Endothelial cell of hepatic sinusoid (primary cell): ENCODE data around the gene PKDREJ.

ENCODE experiments used
- in situ Hi-C: cut with HindIII; loops from 2 replicates; pipeline ENCODE4 v1.10.0; 2017; ENCODE audit warnings: low sequenced_read_pairs

The PKDREJ gene

DNA sequence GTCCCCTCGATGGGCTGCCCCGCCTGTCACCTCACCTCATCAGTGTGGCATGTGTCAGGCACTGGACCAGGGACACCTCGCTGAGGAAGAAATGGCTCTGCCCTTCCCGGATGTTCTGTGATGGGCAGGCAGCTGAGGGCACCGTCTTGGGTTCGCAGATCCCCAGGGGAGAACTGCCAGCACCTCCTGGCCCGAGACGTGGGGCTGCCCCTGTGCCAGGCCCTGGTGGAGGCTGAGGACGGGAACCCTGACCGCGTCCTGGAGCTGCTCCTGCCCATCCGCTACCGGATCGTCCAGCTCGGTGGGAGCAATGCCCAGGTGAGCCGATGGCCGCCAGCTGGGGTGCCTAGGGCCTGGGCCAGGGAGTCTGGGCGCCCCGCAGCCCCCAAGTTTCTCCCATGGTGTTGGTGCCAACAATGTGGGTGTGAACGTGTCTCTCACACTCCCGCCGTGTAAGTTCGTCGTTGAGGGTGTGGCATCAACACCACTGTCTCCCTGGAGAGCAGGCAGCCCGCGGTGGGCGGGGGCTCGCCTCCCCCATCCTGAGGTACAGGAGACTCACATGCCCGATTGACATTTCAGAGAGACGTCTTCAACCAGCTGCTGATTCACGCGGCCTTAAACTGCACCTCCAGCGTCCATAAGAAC is 26.2 kb upstream of the PKDREJ start:
- in situ Hi-C loops = no loop called here

DNA sequence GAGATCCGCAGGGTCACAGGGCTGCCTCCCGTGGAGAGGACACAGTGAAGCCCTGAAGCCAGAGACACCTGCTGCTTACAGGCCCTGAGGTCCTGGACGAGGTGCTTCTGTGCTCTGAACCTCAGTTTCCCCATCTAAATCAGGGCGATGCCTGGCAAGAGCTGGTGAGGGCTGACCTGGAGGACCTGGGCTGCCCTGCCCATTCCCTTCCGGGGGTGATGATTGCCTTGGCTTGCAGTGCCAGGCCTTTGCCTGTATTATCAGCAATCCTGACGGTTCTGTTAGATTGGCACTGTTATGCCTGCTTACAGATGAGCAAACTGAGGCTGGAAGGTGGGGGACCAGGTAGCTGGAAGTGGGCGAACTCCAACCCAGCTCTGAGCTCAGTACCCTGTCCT is 25.7 kb upstream of the PKDREJ start:
- in situ Hi-C loops = no loop called here

DNA sequence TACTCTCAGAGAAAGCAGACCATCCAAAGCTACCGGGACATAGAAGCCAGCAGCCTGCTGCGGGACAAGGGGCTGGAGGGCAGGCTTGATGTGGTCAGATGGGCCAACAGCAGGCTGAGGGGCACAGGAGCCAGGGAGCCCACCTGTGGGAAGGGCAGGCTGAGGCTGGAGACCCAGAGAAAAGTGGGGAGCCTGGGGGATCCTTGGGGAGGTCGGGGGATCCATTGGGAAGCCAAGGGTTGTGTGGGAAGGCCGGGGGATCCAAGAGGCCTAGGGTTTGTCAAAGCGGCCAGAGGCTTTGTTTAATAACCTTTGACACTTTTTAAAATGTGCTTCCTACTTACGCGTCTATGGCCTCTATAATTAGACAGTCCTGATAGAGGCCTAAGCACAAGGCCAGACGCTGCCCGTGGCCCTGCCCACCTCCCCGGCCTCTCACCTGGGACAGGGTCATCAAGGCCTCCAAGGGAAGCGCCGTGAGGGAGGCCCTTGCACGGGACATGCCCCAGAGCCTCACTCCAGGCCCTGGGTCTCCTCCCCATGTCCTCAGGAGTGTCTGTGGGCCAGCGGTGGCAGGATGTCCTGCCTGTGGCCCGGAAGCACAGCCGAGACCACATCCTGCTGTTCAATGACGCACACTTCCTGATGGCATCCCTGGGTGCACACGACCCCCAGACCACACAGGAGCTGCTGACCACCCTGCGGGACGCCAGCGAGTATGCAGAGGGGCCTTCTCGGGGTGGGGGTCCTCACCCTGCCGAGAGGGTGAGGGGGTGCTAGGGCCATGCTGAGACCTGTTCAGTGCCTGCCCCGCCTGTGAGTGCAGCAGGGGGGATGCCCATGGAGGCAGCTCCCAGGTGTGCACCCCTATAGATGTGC is 25.0 kb upstream of the PKDREJ start:
- in situ Hi-C loops = no loop called here

DNA sequence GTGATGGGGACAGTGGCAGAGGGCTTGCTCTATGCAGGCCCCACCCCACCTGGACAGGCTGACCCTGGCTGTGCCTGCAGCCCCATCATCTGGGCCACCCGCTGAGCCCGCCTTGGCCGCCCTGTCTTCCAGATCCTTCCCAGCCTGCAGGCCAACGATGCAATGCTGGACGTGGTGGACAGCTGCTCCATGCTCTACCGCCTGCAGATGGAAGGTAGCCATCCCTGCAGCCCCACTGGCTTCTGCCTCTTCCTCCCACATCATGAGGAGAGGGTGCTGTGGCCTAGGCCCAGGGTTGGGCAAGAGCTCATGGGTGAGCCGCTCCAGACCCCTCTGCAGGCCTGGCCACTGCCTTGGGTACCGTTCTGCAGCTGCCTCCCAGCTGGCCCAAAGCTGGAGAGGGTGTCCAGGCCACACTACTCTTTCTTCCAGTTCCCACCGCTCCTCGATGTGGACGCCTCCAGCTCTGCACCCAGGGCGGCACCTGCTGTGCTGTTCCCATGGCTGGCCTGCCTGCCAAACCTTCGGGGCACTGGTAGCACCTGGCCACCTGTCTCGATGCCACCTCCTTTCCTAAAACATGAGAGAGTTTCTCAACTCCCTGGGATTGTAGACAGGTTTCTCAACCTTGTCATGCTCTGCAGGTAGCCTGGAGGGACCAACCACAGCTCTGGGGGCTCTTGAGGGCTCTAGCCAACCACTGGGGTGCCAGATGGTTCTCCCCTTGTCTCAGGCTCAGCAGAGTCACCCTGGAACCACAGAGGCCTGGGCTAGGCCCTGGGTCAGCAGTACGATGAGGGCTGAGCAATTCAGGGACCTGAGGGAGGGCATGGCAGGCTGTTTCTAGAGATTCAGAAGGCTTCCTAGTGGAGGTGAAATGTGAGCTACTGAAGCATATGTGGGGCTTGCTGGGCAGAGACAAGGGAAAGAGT is 24.1 kb upstream of the PKDREJ start:
- in situ Hi-C loops = no loop called here

DNA sequence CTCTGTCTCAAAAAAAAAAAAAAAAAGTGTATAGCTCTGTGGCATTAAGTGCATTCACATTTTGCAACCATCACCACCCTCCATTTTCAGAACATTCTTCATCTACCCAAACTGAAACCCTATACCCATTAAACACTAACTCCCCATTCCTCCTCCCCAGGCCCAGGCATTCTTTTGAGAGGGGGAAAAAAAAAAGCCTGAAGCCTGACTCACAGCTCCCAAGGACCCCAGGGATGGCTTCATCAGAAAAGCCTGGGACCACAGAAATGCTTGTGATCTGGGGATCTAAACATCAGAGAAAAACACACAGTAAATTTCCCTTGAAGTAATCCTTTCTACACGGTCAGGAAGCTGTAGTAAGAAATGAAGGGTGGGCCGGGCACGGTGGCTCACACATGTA is 22.9 kb upstream of the PKDREJ start:
- in situ Hi-C loops = no loop called here

DNA sequence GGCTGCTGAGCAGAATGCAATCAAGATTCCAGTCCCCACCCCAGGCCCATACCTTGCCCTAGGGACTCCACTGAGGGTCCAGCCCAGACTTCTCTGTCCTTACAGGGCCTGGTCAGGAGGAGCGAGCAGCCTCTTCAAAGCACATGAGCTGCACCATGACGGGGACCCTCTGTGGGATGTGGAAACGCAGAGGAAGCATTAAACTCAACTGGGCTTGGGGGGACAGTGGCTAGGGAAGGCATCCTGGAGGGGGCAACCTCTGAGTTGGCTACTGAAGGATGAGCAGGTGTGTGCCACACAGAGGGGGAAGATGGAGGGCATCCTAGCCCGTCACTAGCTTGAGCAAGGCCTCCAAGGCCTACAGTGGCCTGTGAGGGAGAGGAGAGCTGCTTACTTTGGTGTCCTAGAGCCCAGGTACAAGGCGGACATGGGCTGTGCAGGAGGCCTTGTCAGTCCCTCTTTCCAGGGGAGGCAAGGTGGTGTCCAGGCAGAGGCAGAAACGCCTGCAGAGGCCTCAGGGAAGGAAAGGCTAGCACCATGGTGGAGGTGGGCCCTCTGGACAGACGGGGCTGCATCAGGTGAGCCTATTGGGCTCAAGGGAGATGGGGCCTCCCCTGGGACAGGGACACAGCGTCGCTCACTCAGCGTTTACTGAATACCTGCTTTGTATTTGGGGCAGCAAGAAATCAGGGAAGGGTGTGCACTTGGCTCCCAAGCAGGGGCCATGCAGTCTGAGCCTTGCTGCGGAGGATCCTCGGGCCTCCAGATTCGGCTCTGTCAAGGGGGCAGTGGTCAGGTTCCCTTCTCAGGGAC is 18.9 kb upstream of the PKDREJ start:
- in situ Hi-C loops = no loop called here

DNA sequence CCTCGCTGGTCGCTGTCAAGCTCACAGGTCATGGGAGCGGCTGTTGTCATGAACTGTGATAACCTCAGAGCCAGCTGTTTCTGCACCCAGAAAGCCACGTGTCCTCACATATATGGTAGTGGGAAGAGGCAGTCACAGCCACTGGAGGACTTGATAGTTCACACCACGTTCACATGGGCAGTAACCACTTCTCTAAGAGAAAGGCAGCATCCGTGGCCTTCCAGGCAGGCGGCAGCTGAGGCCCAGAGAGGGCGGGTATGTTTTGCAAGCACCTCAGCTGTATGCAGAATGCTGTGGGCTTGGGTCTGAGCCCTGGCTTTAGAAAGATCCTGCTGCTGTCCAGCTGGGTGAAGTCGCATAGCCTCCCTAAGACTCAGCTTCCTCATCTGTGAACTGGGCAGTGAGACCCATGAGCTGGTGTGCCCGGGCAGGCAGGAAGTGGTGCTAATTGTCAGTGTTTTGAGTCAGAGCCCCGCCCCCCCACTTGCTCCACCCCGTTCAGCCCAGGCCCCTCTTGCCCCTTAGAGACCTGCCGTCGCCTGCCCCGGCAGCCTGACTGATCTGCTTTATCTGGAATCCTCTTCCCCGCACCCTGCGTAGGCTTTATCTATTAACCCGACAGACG is 18.0 kb upstream of the PKDREJ start:
- in situ Hi-C loops = no loop called here

DNA sequence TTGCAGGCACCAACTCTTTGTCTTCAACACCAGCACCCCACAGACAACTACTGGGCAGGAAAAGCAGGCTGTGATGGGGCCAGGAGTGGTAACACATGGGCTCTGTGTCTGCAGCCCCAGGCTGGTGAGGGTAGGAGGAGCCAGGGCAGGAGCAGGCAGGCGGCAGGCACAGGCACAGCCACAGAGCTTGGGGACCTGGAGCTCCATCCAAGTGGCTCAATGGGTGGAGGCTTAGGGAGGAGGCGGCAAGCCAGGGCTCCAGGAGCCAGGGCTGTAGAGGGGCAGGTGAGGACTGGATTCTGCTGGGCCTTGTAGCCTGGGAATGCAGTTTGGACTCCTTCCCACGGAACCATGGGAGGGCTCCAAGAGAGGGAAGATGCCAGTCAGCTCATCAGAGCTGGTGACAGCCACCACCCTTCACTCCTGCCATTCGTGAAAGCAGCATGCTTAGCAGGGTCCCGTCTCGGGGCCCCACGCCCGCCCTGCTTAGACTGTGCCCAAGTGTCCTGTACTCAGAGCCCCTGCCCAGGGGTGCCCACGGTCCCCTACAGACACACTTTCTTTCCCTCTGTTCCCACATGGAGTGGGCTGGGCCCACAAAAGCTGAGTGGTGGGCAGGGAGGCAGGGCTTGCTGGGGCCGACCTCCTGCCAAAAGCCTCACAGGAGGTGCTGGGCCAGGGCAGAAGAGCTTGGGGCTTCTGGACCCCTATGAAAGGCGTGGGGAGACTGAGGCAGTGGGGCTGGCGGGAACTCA is 17.1 kb upstream of the PKDREJ start:
- in situ Hi-C loops = no loop called here

DNA sequence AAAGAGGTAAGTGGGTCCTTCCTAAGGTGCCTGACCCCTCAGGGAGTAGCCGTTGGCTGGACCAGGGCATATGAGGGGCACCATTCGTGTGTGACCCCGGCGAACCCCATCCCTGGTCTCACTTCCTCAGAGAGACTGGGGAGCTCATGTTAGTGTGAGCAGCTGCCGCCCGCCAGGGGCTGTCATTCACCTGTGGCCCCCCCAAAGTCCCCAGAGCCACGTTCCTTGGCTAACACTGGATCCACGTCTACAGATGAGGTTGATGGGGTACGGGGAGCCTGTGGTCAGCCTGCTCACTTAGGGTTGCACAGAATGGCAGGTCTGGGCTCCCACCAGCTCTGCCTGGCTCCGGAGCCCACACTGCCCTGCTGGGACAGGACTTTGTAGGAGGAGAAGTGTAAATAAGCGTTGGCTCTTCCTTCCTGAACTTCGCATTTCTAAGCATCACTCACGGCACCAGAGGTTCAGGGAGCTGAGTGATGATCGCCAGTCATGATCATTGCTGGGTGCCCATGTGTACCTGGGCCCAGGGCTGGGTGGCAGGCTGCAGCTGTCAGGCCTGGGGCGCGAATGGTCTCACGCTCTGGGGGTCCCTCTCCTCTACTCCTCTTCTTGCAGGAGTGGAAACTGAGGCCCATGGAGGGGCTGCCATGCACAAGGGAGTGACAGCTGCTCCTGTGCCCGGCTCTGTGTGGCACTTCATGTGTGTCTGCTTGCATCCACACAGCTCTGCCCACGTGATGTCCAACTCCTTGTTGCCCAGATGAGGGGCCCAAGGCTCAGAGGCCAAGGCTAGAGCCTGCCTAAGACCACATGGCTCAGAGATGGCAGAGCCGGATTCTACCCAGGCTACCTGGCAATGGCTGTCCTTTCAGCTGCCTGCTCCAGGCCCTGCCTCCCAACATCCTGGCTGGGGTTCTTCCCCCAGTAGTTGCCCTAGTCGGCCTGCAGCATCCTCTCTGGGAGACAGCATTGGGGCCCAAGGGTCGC is 15.8 kb upstream of the PKDREJ start:
- in situ Hi-C loops = loop anchor here (5.0 to 10.0 kb wide), 2 partner anchors 132 to 274 kb away; no protein-coding TSS in a partner anchor

DNA sequence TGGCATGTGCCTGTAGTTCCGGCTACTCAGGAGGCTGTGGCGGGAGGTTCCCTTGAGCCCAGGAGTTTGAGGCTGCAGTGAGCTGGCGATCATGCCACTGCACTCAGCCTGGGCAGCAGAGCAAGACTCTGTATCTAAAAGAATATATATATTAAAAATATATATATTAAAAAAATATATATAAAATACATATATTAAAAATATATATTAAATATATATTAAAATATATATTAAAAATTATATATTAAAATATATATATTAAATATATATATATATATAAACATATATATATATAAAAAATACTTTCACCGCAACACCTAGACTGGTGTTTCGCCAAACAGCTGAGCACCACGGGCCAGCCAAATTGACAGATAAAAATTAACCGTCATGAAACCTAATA is 13.4 kb upstream of the PKDREJ start:
- in situ Hi-C loops = loop anchor here (5.0 to 10.0 kb wide), 2 partner anchors 129 to 272 kb away; no protein-coding TSS in a partner anchor

DNA sequence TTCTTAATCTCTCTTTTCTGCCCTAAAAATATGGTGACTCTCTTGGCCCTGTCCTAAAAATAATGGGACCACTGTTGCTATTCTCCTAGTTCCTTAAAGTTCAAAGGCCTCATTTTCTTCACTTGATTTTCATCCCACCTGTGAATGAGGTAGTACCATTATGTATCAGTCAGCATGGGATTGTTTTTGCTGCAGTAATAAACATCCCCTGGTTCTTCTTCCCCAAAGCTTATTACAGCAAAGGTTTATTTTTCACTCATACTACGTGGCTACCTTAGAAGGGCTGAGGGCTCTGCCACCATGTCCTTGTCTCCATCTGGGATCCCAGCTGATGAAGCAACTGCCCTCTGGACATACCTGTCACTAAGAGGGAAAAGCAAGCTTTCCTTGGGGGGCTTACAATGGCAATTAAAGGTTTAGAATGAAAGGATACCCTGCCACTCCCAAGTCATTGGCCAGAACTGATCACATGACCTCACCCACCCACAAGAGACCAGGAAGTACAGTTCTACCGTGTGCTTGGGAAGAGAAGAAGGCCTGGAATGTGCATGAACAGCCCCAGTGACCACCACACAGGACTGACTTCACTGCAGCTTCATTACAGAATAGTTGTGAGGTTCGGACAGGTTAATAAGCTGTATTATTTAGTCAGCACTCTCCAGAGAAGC is 12.4 kb upstream of the PKDREJ start:
- in situ Hi-C loops = loop anchor here (5.0 to 10.0 kb wide), 2 partner anchors 128 to 271 kb away; no protein-coding TSS in a partner anchor

DNA sequence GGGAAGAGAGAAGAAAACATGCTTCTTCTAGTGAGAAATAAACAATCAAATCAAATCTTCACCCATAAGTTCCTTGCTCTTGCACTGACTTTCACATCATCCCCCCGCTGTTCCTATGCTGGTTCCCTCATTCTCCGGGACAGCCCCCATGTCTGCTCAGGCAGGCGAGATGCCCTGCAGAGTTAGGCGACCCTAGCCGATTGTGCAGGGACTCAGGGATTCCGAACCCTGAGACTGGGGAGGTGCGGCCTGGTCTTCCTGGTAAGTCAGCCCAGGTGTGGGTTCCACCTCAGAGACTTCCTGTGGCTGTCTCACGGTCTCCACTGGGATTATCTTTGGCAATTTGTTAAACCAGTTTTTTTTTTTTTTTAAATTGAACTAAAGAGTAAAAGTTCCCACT is 11.2 kb upstream of the PKDREJ start:
- in situ Hi-C loops = loop anchor here (10.0 kb wide), 1 partner anchor 270 kb away; no protein-coding TSS in a partner anchor

DNA sequence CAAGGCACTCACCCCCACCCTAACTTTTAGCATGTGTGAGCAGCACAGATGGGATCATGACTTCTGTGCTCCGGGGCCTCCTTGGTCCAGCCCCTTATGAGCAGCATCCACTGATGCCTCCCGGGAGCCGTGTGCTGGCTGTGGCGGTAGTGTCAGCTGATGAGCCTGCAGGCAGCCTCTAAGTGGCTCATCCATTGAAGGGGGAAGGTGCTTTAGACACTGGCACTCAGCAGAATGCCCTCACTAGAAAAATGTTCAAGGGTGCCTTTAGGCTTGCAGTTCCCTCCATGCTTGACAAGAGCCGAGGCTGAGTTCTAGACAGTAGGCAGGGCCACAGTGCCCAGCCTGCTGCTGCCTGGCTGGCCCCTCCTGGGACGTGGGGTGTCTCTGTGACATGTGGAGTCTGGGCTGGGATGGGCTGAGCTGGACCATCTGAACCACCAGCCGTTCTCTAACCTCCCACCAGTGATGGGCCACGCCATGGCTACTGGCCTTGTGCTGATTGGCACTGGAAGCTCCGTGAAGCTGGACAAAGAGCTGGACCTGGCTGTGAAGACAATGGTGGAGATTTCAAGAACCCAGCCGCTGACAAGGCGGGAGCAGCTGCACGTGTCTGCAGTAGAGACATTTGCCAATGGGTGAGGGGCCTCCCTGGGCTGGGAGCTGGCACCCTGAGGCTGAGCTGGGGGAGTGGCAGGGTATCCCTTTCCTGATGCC is 10.4 kb upstream of the PKDREJ start:
- in situ Hi-C loops = loop anchor here (10.0 kb wide), 1 partner anchor 269 kb away; no protein-coding TSS in a partner anchor

DNA sequence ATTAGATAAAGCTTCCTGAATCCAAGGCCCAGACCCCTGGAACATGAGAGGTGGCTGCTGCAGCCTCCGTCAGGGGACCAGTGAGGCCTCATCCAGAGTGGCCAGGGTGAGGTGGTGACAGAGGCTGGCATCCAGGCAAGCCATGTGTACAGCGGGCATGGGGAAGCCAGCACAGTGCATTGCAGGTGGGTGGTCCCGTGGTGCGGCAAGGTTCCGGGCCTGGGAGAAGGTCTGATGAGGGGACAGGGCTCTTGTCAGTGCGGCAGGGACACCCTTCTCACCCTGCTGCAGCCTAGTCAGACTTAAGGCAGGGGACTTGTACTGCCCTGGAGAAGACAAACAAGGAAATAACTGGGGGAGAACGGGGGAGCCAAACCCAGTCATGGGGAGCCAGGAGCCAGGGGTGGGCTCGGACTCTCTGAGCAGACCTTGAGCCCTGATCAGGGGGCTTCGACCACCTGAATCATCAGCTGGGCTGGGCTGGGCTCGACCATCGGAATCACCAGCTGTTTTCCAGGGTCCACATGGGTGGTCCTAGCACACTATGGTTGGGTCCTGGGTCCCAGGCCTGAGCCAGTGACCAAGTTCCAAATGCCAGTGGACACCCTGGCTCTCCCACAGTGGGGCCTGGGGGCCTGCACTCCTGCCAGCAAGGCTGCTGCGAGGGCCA is 9.8 kb upstream of the PKDREJ start:
- in situ Hi-C loops = loop anchor here (10.0 kb wide), 1 partner anchor 268 kb away; no protein-coding TSS in a partner anchor

DNA sequence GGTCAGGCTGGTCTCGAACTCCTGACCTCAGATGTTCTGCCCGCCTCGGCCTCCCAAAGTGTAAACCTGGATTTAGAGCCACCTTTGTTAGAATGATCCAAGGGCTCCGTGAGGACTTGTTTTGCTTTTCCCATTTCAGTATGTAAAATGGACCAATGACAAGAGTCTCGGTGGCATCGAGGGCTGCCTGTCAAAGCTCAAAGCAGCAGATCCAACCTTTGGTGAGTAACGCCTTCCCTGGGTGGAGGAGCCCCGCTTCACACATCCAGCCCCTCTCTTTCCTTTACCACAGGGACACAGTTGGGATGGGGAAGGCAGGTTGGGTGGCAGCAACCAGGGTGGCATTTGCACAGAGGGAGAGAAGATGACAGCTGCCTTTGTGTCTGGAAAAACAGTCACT is 9.1 kb upstream of the PKDREJ start:
- in situ Hi-C loops = loop anchor here (10.0 kb wide), 1 partner anchor 267 kb away; no protein-coding TSS in a partner anchor

DNA sequence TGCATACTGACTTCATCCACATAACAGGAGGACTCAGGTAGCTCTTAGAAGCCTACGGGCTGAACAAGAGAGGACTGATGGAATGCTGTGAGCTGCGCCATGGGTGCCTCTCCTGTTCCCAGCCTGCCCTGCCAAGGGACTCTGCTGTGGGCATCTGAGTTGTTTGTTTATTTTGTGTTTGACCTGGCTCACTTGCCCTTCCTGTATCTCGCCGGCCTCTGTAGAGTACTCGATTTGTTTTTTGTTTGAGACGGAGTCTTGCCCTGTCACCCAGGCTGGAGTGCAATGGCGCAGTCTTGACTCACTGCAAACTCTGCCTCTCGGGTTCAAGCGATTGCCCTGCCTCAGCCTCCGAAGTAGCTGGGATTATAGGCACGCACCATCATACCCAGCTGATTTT is 6.4 kb upstream of the PKDREJ start:
- in situ Hi-C loops = no loop called here
